ENCODE results near the gene PROSER2.

The PROSER2 gene

GRCh38 chr10:11828682-11829284 is 5.6 kb downstream of the PROSER2 start:
- 0 out of 2 replicates have a peak, but pooled peaks cover 3% of the 10 kb centered on the region for H3K4me1 ChIP-seq (ENCODE audit: control insufficient read depth, low read length)
- H3K9me3 ChIP-seq (ENCODE audit: control insufficient read depth, insufficient read depth, low read length) = no peaks in the 10 kb centered on the region
- no peaks in the 10 kb centered on the region for H3K36me3 ChIP-seq (ENCODE audit: control insufficient read depth, low read length)
- peaks cover 24% of the 10 kb centered on the region for H3K27me3 ChIP-seq (ENCODE audit: control insufficient read depth, low read length)
- H3K4me2 ChIP-seq (ENCODE audit: low read length) = no peak overlapping the region
- H4K20me1 ChIP-seq (ENCODE audit: control insufficient read depth, insufficient read depth, low read depth, low read length) = no peaks in the 10 kb centered on the region
- H3K79me2 ChIP-seq (ENCODE audit: control insufficient read depth, low read length) = no peaks in the 10 kb centered on the region
- H3F3A ChIP-seq (ENCODE audit: control insufficient read depth, insufficient read depth) = 0 out of 2 replicates have a peak, but pooled peaks cover 2% of the 10 kb centered on the region
- H3K4me3 ChIP-seq (ENCODE audit: low read length) = no peak overlapping the region
- no peak overlapping the region for H3K27ac ChIP-seq (ENCODE audit: low read depth, low read length)
- no peak for TF ChIP-seq CTCF (IDR thresholded peaks at IDR 0.05; ENCODE audit: low read depth, low read length, poor library complexity, severe bottlenecking)
- TF ChIP-seq EZH2phosphoT487 (IDR thresholded peaks at IDR 0.05; ENCODE audit: borderline replicate concordance, low read length) = no peak
- no peaks in the 10 kb centered on the region for H3K9me2 ChIP-seq (replicated peaks; ENCODE audit: control insufficient read depth, low read length)

GRCh38 chr10:11830836-11831519 is 7.8 kb downstream of the PROSER2 start:
- no peak overlapping the region for H3K4me2 ChIP-seq (ENCODE audit: low read length)
- H4K20me1 ChIP-seq (ENCODE audit: control insufficient read depth, insufficient read depth, low read depth, low read length) = no peaks in the 10 kb centered on the region
- H3K4me3 ChIP-seq (ENCODE audit: low read length) = no peak overlapping the region
- H3K27ac ChIP-seq (ENCODE audit: low read depth, low read length) = no peak overlapping the region
- no peaks in the 10 kb centered on the region; the same call in 1 of the 2 replicates for H3F3A ChIP-seq (ENCODE audit: control insufficient read depth, insufficient read depth)
- H3K36me3 ChIP-seq (ENCODE audit: control insufficient read depth, low read length) = no peaks in the 10 kb centered on the region
- peaks cover 3% of the 10 kb centered on the region; the same call in 1 of the 2 replicates for H3K4me1 ChIP-seq (ENCODE audit: control insufficient read depth, low read length)
- H3K9me2 ChIP-seq (replicated peaks; ENCODE audit: control insufficient read depth, low read length) = no peaks in the 10 kb centered on the region
- H3K9me3 ChIP-seq (ENCODE audit: control insufficient read depth, insufficient read depth, low read length) = no peaks in the 10 kb centered on the region
- H3K79me2 ChIP-seq (ENCODE audit: control insufficient read depth, low read length) = no peaks in the 10 kb centered on the region
- H3K27me3 ChIP-seq (ENCODE audit: control insufficient read depth, low read length) = peaks cover 9% of the 10 kb centered on the region; the same call in 1 of the 2 replicates
- TF ChIP-seq CTCF (IDR thresholded peaks at IDR 0.05; ENCODE audit: low read depth, low read length, poor library complexity, severe bottlenecking) = no peak
- TF ChIP-seq EZH2phosphoT487 (IDR thresholded peaks at IDR 0.05; ENCODE audit: borderline replicate concordance, low read length) = no peak

GRCh38 chr10:11831520-11831951 is 8.4 kb downstream of the PROSER2 start:
- Histone ChIP-seq H3K4me1 (ENCODE audit: control insufficient read depth, low read length) (peaks cover 3% of the 10 kb centered on the region; the same call in 1 of the 2 replicates), H3K9me3 (ENCODE audit: control insufficient read depth, insufficient read depth, low read length) (no peaks in the 10 kb centered on the region), H4K20me1 (ENCODE audit: control insufficient read depth, insufficient read depth, low read depth, low read length) (no peaks in the 10 kb centered on the region), H3K36me3 (ENCODE audit: control insufficient read depth, low read length) (no peaks in the 10 kb centered on the region), H3K79me2 (ENCODE audit: control insufficient read depth, low read length) (no peaks in the 10 kb centered on the region), H3F3A (ENCODE audit: control insufficient read depth, insufficient read depth) (no peaks in the 10 kb centered on the region; the same call in 1 of the 2 replicates), H3K27me3 (ENCODE audit: control insufficient read depth, low read length) (peaks cover 10% of the 10 kb centered on the region; the same call in 1 of the 2 replicates), H3K9me2 (replicated peaks; ENCODE audit: control insufficient read depth, low read length) (no peaks in the 10 kb centered on the region), H3K4me3 (ENCODE audit: low read length) (no peak overlapping the region), H3K27ac (ENCODE audit: low read depth, low read length) (no peak overlapping the region), H3K4me2 (ENCODE audit: low read length) (no peak overlapping the region)
- TF ChIP-seq CTCF (IDR thresholded peaks at IDR 0.05; ENCODE audit: low read depth, low read length, poor library complexity, severe bottlenecking) = no peak
- no peak for TF ChIP-seq EZH2phosphoT487 (IDR thresholded peaks at IDR 0.05; ENCODE audit: borderline replicate concordance, low read length)
